Measurements from ENCODE around the gene FGD3. TPM values are rescaled to one million over a fixed set of nuclear protein-coding genes. Genes with fewer than 3 reads are reported as not detected.
"Not testable (repeated sequence)": the region's sequence is repeated elsewhere in the genome, so short reads cannot be mapped to it uniquely, and the experiment has no call there.

Gene FGD3
- polyA plus RNA-seq: 1 to 10 TPM; 2.1 to 2.3 TPM

GRCh38 chr9:92947268-92948037, at the start of gene FGD3:
TSS of gene FGD3 (plus strand) at chr9:92947523. CDS start at chr9:92976257, 28,734 bp downstream.
- Histone ChIP-seq H3K36me3 (ENCODE audit: control insufficient read depth in 2 of 2, insufficient read depth in 2 of 2, low read length in 1 of 2) (no peaks in the 10 kb centered on the region), H3K27me3 (ENCODE audit: control insufficient read depth in 1 of 2, insufficient read depth in 2 of 2, low read length in 2 of 2) (no peaks in the 10 kb centered on the region), H3K27ac (ENCODE audit: low read depth in 2 of 2, low read length in 1 of 2) (no peak within 1 kb of the TSS), H3K9me3 (ENCODE audit: control insufficient read depth in 2 of 2, insufficient read depth in 1 of 2, low read depth in 1 of 2, low read length in 1 of 2) (no peaks in the 10 kb centered on the region), H3K4me3 (ENCODE audit: low read depth in 1 of 2, low read length in 2 of 2) (peak within 1 kb of the TSS; percentile 52 to 63), H3K4me1 (ENCODE audit: control insufficient read depth in 2 of 2, insufficient read depth in 2 of 2, low read length in 1 of 2) (peaks cover 0 to 10% of the 10 kb centered on the region in 2 donors)
- WGBS, 2 donors: 4 to 5% methylated on average over 30 to 36 of the region's 36 CpGs

- 40 to 60% methylated on average over 6 of the region's 6 CpGs for WGBS, 2 donors
- not testable (repeated sequence) for H3K9me3 ChIP-seq (ENCODE audit: control insufficient read depth in 2 of 2, insufficient read depth in 1 of 2, low read depth in 1 of 2, low read length in 1 of 2); H3K27me3 ChIP-seq (ENCODE audit: control insufficient read depth in 1 of 2, insufficient read depth in 2 of 2, low read length in 2 of 2); H3K4me3 ChIP-seq (ENCODE audit: low read depth in 1 of 2, low read length in 2 of 2); H3K27ac ChIP-seq (ENCODE audit: low read depth in 2 of 2, low read length in 1 of 2); H3K4me1 ChIP-seq (ENCODE audit: control insufficient read depth in 2 of 2, insufficient read depth in 2 of 2, low read length in 1 of 2); H3K36me3 ChIP-seq (ENCODE audit: control insufficient read depth in 2 of 2, insufficient read depth in 2 of 2, low read length in 1 of 2)
Measured at GRCh38 chr9:92905137-92905536, 42.2 kb upstream of the FGD3 start.

- H3K36me3 ChIP-seq (ENCODE audit: control insufficient read depth in 2 of 2, insufficient read depth in 2 of 2, low read length in 1 of 2): no peaks in the 10 kb centered on the region
- WGBS, 2 donors: 41 to 48% methylated on average over 11 of the region's 11 CpGs
- H3K27ac ChIP-seq (ENCODE audit: low read depth in 2 of 2, low read length in 1 of 2): no peak overlapping the region
- H3K9me3 ChIP-seq (ENCODE audit: control insufficient read depth in 2 of 2, insufficient read depth in 1 of 2, low read depth in 1 of 2, low read length in 1 of 2): no peaks in the 10 kb centered on the region
- no peaks in the 10 kb centered on the region for H3K27me3 ChIP-seq (ENCODE audit: control insufficient read depth in 1 of 2, insufficient read depth in 2 of 2, low read length in 2 of 2)
- no peak overlapping the region for H3K4me3 ChIP-seq (ENCODE audit: low read depth in 1 of 2, low read length in 2 of 2)
- no peaks in the 10 kb centered on the region for H3K4me1 ChIP-seq (ENCODE audit: control insufficient read depth in 2 of 2, insufficient read depth in 2 of 2, low read length in 1 of 2)
Measured at GRCh38 chr9:92911511-92912475, 35.5 kb upstream of the FGD3 start.

GRCh38 chr9:92917176-92917800, 30.0 kb upstream of the FGD3 start:
- H3K27ac ChIP-seq (ENCODE audit: low read depth in 2 of 2, low read length in 1 of 2): no peak overlapping the region
- WGBS, 2 donors: 18 to 51% methylated on average over 2 of the region's 2 CpGs
- no peaks in the 10 kb centered on the region for H3K27me3 ChIP-seq (ENCODE audit: control insufficient read depth in 1 of 2, insufficient read depth in 2 of 2, low read length in 2 of 2)
- no peaks in the 10 kb centered on the region for H3K36me3 ChIP-seq (ENCODE audit: control insufficient read depth in 2 of 2, insufficient read depth in 2 of 2, low read length in 1 of 2)
- H3K4me1 ChIP-seq (ENCODE audit: control insufficient read depth in 2 of 2, insufficient read depth in 2 of 2, low read length in 1 of 2): peaks cover 0 to 3% of the 10 kb centered on the region in 2 donors
- H3K4me3 ChIP-seq (ENCODE audit: low read depth in 1 of 2, low read length in 2 of 2): no peak overlapping the region
- H3K9me3 ChIP-seq (ENCODE audit: control insufficient read depth in 2 of 2, insufficient read depth in 1 of 2, low read depth in 1 of 2, low read length in 1 of 2): no peaks in the 10 kb centered on the region

- 96% methylated on average over 1 of the region's 1 CpG for WGBS, 2 donors
- no peaks in the 10 kb centered on the region for H3K9me3 ChIP-seq (ENCODE audit: control insufficient read depth in 2 of 2, insufficient read depth in 1 of 2, low read depth in 1 of 2, low read length in 1 of 2)
- H3K4me1 ChIP-seq (ENCODE audit: control insufficient read depth in 2 of 2, insufficient read depth in 2 of 2, low read length in 1 of 2): peaks cover 0 to 3% of the 10 kb centered on the region in 2 donors
- no peak overlapping the region for H3K4me3 ChIP-seq (ENCODE audit: low read depth in 1 of 2, low read length in 2 of 2)
- H3K27me3 ChIP-seq (ENCODE audit: control insufficient read depth in 1 of 2, insufficient read depth in 2 of 2, low read length in 2 of 2): no peaks in the 10 kb centered on the region
- no peaks in the 10 kb centered on the region for H3K36me3 ChIP-seq (ENCODE audit: control insufficient read depth in 2 of 2, insufficient read depth in 2 of 2, low read length in 1 of 2)
- H3K27ac ChIP-seq (ENCODE audit: low read depth in 2 of 2, low read length in 1 of 2): no peak overlapping the region
Measured at GRCh38 chr9:92920437-92920836, 26.9 kb upstream of the FGD3 start.

GRCh38 chr9:92931606-92932005, 15.7 kb upstream of the FGD3 start:
- Histone ChIP-seq H3K36me3 (ENCODE audit: control insufficient read depth in 2 of 2, insufficient read depth in 2 of 2, low read length in 1 of 2) (no peaks in the 10 kb centered on the region), H3K9me3 (ENCODE audit: control insufficient read depth in 2 of 2, insufficient read depth in 1 of 2, low read depth in 1 of 2, low read length in 1 of 2) (no peaks in the 10 kb centered on the region), H3K27ac (ENCODE audit: low read depth in 2 of 2, low read length in 1 of 2) (no peak overlapping the region), H3K4me3 (ENCODE audit: low read depth in 1 of 2, low read length in 2 of 2) (no peak overlapping the region), H3K27me3 (ENCODE audit: control insufficient read depth in 1 of 2, insufficient read depth in 2 of 2, low read length in 2 of 2) (no peaks in the 10 kb centered on the region), H3K4me1 (ENCODE audit: control insufficient read depth in 2 of 2, insufficient read depth in 2 of 2, low read length in 1 of 2) (no peaks in the 10 kb centered on the region)
- WGBS, 2 donors: 64 to 67% methylated on average over 3 of the region's 3 CpGs

- H3K4me3 ChIP-seq (ENCODE audit: low read depth in 1 of 2, low read length in 2 of 2): no peak overlapping the region
- 69 to 76% methylated on average over 1 of the region's 1 CpG for WGBS, 2 donors
- H3K9me3 ChIP-seq (ENCODE audit: control insufficient read depth in 2 of 2, insufficient read depth in 1 of 2, low read depth in 1 of 2, low read length in 1 of 2): no peaks in the 10 kb centered on the region
- no peak overlapping the region for H3K27ac ChIP-seq (ENCODE audit: low read depth in 2 of 2, low read length in 1 of 2)
- no peaks in the 10 kb centered on the region for H3K36me3 ChIP-seq (ENCODE audit: control insufficient read depth in 2 of 2, insufficient read depth in 2 of 2, low read length in 1 of 2)
- no peaks in the 10 kb centered on the region for H3K4me1 ChIP-seq (ENCODE audit: control insufficient read depth in 2 of 2, insufficient read depth in 2 of 2, low read length in 1 of 2)
- H3K27me3 ChIP-seq (ENCODE audit: control insufficient read depth in 1 of 2, insufficient read depth in 2 of 2, low read length in 2 of 2): no peaks in the 10 kb centered on the region
Measured at GRCh38 chr9:92934321-92934720, 13.0 kb upstream of the FGD3 start.

- H3K27me3 ChIP-seq (ENCODE audit: control insufficient read depth in 1 of 2, insufficient read depth in 2 of 2, low read length in 2 of 2): no peaks in the 10 kb centered on the region
- H3K4me1 ChIP-seq (ENCODE audit: control insufficient read depth in 2 of 2, insufficient read depth in 2 of 2, low read length in 1 of 2): no peaks in the 10 kb centered on the region
- 43 to 71% methylated on average over 1 of the region's 1 CpG for WGBS, 2 donors
- no peaks in the 10 kb centered on the region for H3K9me3 ChIP-seq (ENCODE audit: control insufficient read depth in 2 of 2, insufficient read depth in 1 of 2, low read depth in 1 of 2, low read length in 1 of 2)
- H3K36me3 ChIP-seq (ENCODE audit: control insufficient read depth in 2 of 2, insufficient read depth in 2 of 2, low read length in 1 of 2): no peaks in the 10 kb centered on the region
- H3K4me3 ChIP-seq (ENCODE audit: low read depth in 1 of 2, low read length in 2 of 2): no peak overlapping the region
- no peak overlapping the region for H3K27ac ChIP-seq (ENCODE audit: low read depth in 2 of 2, low read length in 1 of 2)
Measured at GRCh38 chr9:92938025-92938424, 9.3 kb upstream of the FGD3 start.

GRCh38 chr9:92941861-92942260, 5.5 kb upstream of the FGD3 start:
- Histone ChIP-seq H3K9me3 (ENCODE audit: control insufficient read depth in 2 of 2, insufficient read depth in 1 of 2, low read depth in 1 of 2, low read length in 1 of 2) (no peaks in the 10 kb centered on the region), H3K36me3 (ENCODE audit: control insufficient read depth in 2 of 2, insufficient read depth in 2 of 2, low read length in 1 of 2) (no peaks in the 10 kb centered on the region), H3K27me3 (ENCODE audit: control insufficient read depth in 1 of 2, insufficient read depth in 2 of 2, low read length in 2 of 2) (no peaks in the 10 kb centered on the region), H3K4me3 (ENCODE audit: low read depth in 1 of 2, low read length in 2 of 2) (no peak overlapping the region), H3K27ac (ENCODE audit: low read depth in 2 of 2, low read length in 1 of 2) (no peak overlapping the region), H3K4me1 (ENCODE audit: control insufficient read depth in 2 of 2, insufficient read depth in 2 of 2, low read length in 1 of 2) (peaks cover 0 to 1% of the 10 kb centered on the region in 2 donors)
- 79 to 83% methylated on average over 5 of the region's 5 CpGs for WGBS, 2 donors

Data from esophagus (tissue), 2 donors.